Measurements from ENCODE around the gene EFCAB6. TPM values are rescaled to one million over a fixed set of nuclear protein-coding genes. Genes with fewer than 3 reads are reported as not detected.
A peak's percentile ranks its signal among the peaks of the same experiment; 100 is the strongest.

Gene EFCAB6
- total and polyA plus RNA-seq, 8 donors = 0.29 to 10.5 (median 3.5) TPM

DNA sequence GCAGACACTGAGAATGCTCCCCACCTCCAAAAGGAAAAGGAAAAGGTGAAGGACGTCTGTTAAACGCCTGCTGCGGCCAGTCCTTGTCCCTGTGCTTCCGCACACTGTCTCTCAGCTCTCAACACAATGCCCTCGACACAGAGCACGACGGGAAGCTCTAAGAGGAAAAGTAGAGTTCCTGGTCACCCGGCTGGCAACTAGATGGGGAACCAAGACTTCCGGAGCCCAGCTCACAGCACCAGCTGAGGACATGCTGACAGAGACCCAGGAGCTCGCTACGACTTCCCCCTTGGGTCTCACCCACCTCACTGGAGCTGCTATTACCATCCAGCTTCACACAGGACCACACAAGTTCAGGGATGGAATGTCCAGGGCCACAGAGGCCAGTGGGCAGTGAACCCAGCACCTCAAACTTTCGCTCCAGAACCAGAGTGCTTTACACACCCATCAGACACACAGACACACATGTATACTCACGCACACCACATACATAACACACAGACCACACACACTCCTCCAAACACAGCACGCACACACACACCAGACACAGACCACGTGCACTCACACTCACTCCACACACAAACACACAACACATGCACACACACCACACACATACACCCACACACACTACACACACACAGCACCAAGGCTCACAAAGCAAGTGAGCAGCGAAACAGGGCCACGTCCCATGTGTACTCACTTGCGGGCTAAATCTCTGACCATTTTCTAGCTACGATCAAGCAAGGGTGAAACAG lies 40.6 kb upstream of the EFCAB6 start:
- WGBS, 5 donors = 72 to 78% (median 77%) methylated on average over 18 to 19 of the region's 19 CpGs
- no peaks in the 10 kb centered on the region for H3K36me3 ChIP-seq
- TF ChIP-seq EP300 (IDR thresholded peaks at IDR 0.05) (no peak), POLR2AphosphoS5 (IDR thresholded peaks at IDR 0.05) (no peak), POLR2A (IDR thresholded peaks at IDR 0.05) (no peak)
- TF ChIP-seq, protein P1, sequence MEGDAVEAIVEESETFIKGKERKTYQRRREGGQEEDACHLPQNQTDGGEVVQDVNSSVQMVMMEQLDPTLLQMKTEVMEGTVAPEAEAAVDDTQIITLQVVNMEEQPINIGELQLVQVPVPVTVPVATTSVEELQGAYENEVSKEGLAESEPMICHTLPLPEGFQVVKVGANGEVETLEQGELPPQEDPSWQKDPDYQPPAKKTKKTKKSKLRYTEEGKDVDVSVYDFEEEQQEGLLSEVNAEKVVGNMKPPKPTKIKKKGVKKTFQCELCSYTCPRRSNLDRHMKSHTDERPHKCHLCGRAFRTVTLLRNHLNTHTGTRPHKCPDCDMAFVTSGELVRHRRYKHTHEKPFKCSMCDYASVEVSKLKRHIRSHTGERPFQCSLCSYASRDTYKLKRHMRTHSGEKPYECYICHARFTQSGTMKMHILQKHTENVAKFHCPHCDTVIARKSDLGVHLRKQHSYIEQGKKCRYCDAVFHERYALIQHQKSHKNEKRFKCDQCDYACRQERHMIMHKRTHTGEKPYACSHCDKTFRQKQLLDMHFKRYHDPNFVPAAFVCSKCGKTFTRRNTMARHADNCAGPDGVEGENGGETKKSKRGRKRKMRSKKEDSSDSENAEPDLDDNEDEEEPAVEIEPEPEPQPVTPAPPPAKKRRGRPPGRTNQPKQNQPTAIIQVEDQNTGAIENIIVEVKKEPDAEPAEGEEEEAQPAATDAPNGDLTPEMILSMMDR (IDR thresholded peaks at IDR 0.05) = no peak
- H3K4me1 ChIP-seq = no peaks in the 10 kb centered on the region
- H3K27ac ChIP-seq = no peak overlapping the region
- H3K4me3 ChIP-seq = no peak overlapping the region
- intact Hi-C loops (cut with DNase I; ENCODE audit: low total_unique reads) = no loop called here
- peaks cover 0 to 73% (median 7%) of the 10 kb centered on the region in 3 donors for H3K27me3 ChIP-seq
- DNase-seq = no peak
- peaks cover 0 to 14% (median 9%) of the 10 kb centered on the region in 4 donors for H3K9me3 ChIP-seq

DNA sequence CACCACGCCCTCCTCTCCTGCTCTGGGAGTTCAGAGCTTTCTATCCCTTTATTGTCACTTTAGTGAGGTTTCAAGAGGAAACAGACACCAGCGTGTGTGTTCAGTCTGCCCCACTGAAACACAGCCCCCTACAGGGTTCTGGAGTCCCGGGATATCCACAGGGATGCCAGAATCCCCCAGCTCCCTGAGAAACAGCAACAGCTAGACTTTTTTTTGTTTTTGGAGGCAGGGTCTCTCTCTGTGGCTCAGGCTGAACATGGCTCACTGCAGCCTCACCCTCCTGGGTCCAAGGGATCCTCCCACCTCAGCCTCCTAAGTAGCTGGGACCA lies 39.8 kb upstream of the EFCAB6 start:
- Histone ChIP-seq H3K27me3 (peaks cover 0 to 81% (median 7%) of the 10 kb centered on the region in 3 donors), H3K4me1 (no peaks in the 10 kb centered on the region), H3K27ac (no peak overlapping the region), H3K36me3 (no peaks in the 10 kb centered on the region), H3K4me3 (no peak overlapping the region), H3K9me3 (peaks cover 0 to 8% (median 8%) of the 10 kb centered on the region in 4 donors)
- WGBS, 5 donors = 47 to 51% (median 48%) methylated on average over 3 of the region's 3 CpGs
- DNase-seq = no peak
- no peak for TF ChIP-seq POLR2AphosphoS5 (IDR thresholded peaks at IDR 0.05)
- TF ChIP-seq EP300 (IDR thresholded peaks at IDR 0.05) = no peak
- no peak for TF ChIP-seq POLR2A (IDR thresholded peaks at IDR 0.05)
- TF ChIP-seq, protein P1 (IDR thresholded peaks at IDR 0.05) = no peak
- intact Hi-C loops (cut with DNase I; ENCODE audit: low total_unique reads) = no loop called here

DNA sequence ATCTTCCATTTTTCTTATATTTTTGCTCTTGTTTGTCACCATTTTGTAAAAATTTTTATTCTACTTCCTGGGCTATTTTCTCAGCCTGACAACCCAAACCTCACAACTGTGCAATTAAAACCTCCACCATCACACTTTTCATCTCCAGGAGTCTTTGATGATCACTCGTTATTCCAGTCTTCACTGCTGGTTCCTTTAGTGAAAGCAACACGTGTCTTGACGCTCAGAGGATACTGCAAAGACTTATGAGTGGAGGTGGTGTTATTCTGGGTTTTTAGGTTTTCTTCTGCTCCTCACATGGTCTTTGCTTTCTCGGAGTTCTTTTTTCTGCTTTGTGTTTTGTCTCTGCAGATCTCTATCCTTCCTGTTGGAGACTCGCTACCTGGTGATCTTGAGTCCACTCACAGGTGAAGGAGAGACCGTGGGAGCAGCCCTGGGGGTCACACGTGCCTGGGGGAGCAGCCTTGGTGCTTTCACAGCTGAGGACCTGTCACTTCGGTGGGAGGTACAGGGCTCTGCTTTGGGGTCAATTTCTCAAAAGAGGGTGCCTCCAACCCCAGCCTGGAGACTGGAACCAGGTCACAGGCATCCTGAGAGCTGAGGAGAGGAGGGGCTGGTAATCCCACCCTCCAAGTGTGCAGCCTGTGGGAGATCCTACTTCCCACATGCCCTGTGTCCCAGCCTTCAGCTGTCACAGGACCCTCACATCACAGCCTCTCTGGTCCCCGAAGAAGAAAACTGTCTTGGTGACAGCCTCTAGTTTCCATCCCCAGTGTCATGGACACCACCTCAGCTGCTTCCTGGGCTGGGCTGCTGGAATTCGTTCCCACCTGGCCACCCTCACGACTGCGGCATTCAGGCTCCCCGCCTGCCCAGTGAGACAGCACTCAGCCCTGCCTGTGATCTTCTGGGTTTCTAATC lies 39.2 kb upstream of the EFCAB6 start:
- DNase-seq = no peak
- Histone ChIP-seq H3K27me3 (peaks cover 0 to 81% (median 7%) of the 10 kb centered on the region in 3 donors), H3K4me1 (no peaks in the 10 kb centered on the region), H3K9me3 (peaks cover 0 to 2% (median 1%) of the 10 kb centered on the region in 4 donors), H3K36me3 (no peaks in the 10 kb centered on the region), H3K27ac (no peak overlapping the region), H3K4me3 (no peak overlapping the region)
- intact Hi-C loops (cut with DNase I; ENCODE audit: low total_unique reads) = no loop called here
- 62 to 72% (median 65%) methylated on average over 10 to 13 of the region's 13 CpGs for WGBS, 5 donors
- TF ChIP-seq POLR2A (IDR thresholded peaks at IDR 0.05) = no peak
- TF ChIP-seq, protein P1 (IDR thresholded peaks at IDR 0.05) = no peak
- no peak for TF ChIP-seq POLR2AphosphoS5 (IDR thresholded peaks at IDR 0.05)
- no peak for TF ChIP-seq EP300 (IDR thresholded peaks at IDR 0.05)

DNA sequence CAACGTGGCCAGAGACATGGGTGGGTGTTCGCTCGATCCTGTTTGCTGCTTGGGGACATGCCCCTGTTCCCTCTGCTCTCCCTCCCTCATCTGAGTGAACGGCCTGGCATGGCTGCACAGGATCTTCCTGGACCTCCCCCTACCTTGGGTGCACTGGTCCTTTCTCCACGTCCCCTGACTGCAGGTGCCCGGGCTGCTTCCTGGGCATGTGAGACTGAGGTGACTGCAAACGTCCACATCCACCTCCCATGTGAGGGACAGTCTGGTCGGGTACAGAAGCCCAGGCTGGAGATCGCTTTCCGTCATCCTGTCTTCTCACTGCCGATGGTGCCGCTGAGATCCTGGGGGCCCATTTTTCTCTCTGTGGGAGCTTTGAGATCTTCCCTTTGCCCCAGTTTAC lies 38.4 kb upstream of the EFCAB6 start:
- intact Hi-C loops (cut with DNase I; ENCODE audit: low total_unique reads) = no loop called here
- no peaks in the 10 kb centered on the region for H3K36me3 ChIP-seq
- H3K27me3 ChIP-seq = peaks cover 0 to 82% (median 7%) of the 10 kb centered on the region in 3 donors
- 68 to 77% (median 70%) methylated on average over 12 of the region's 12 CpGs for WGBS, 5 donors
- TF ChIP-seq, protein P1 (IDR thresholded peaks at IDR 0.05) = no peak
- no peak for TF ChIP-seq POLR2AphosphoS5 (IDR thresholded peaks at IDR 0.05)
- no peak for TF ChIP-seq POLR2A (IDR thresholded peaks at IDR 0.05)
- TF ChIP-seq EP300 (IDR thresholded peaks at IDR 0.05) = no peak
- DNase-seq = peak in 1 of 2 donors; percentile 3
- H3K4me3 ChIP-seq = no peak overlapping the region
- H3K9me3 ChIP-seq = no peaks in the 10 kb centered on the region
- H3K27ac ChIP-seq = no peak overlapping the region
- no peaks in the 10 kb centered on the region for H3K4me1 ChIP-seq
